ENCODE measurements around the gene LMNTD2.

The LMNTD2 gene

GRCh38 chr11:534396-535209 lies 25.9 kb downstream of the LMNTD2 start:
- H3K9me3 ChIP-seq (ENCODE audit: low read length): no peaks in the 10 kb centered on the region
- peaks cover 11% of the 10 kb centered on the region for H3K36me3 ChIP-seq (ENCODE audit: insufficient read depth, low read length)
- peaks cover 14% of the 10 kb centered on the region for H3K4me1 ChIP-seq (ENCODE audit: insufficient read depth, low read length)
- peaks cover 11 to 27% of the 10 kb centered on the region in 2 donors for H3K27me3 ChIP-seq (ENCODE audit: control insufficient read depth in 1 of 2, insufficient read depth in 2 of 2, low read length in 2 of 2)
- H3K9ac ChIP-seq (ENCODE audit: low read length): peak overlapping the region; percentile 53
- peak overlapping the region; percentile 67 to 85 for H3K4me3 ChIP-seq (ENCODE audit: low read depth in 1 of 2, low read length in 2 of 2)
- H3K27ac ChIP-seq (ENCODE audit: low read depth, low read length): peak overlapping the region; percentile 80

GRCh38 chr11:533586-534395 lies 26.7 kb downstream of the LMNTD2 start:
- Histone ChIP-seq H3K27ac (ENCODE audit: low read depth, low read length) (no peak overlapping the region), H3K4me1 (ENCODE audit: insufficient read depth, low read length) (peaks cover 14% of the 10 kb centered on the region), H3K27me3 (ENCODE audit: control insufficient read depth in 1 of 2, insufficient read depth in 2 of 2, low read length in 2 of 2) (peaks cover 11 to 27% of the 10 kb centered on the region in 2 donors), H3K9me3 (ENCODE audit: low read length) (no peaks in the 10 kb centered on the region), H3K36me3 (ENCODE audit: insufficient read depth, low read length) (peaks cover 11% of the 10 kb centered on the region), H3K9ac (ENCODE audit: low read length) (no peak overlapping the region), H3K4me3 (ENCODE audit: low read depth in 1 of 2, low read length in 2 of 2) (peak overlapping the region; percentile 67 to 85)

- H3K9ac ChIP-seq (ENCODE audit: low read length): no peak overlapping the region
- no peak overlapping the region for H3K4me3 ChIP-seq (ENCODE audit: low read depth in 1 of 2, low read length in 2 of 2)
- peaks cover 11 to 22% of the 10 kb centered on the region in 2 donors for H3K27me3 ChIP-seq (ENCODE audit: control insufficient read depth in 1 of 2, insufficient read depth in 2 of 2, low read length in 2 of 2)
- H3K36me3 ChIP-seq (ENCODE audit: insufficient read depth, low read length): peaks cover 11% of the 10 kb centered on the region
- H3K4me1 ChIP-seq (ENCODE audit: insufficient read depth, low read length): peaks cover 14% of the 10 kb centered on the region
- no peaks in the 10 kb centered on the region for H3K9me3 ChIP-seq (ENCODE audit: low read length)
- no peak overlapping the region for H3K27ac ChIP-seq (ENCODE audit: low read depth, low read length)
Observed at GRCh38 chr11:532986-533585, 27.5 kb downstream of the LMNTD2 start.

GRCh38 chr11:532527-532985 lies 28.0 kb downstream of the LMNTD2 start:
- Histone ChIP-seq H3K4me3 (ENCODE audit: low read depth in 1 of 2, low read length in 2 of 2) (no peak overlapping the region), H3K4me1 (ENCODE audit: insufficient read depth, low read length) (peaks cover 13% of the 10 kb centered on the region), H3K27me3 (ENCODE audit: control insufficient read depth in 1 of 2, insufficient read depth in 2 of 2, low read length in 2 of 2) (peaks cover 7 to 17% of the 10 kb centered on the region in 2 donors)

GRCh38 chr11:531919-532526 lies 28.5 kb downstream of the LMNTD2 start:
- Histone ChIP-seq H3K27me3 (ENCODE audit: control insufficient read depth in 1 of 2, insufficient read depth in 2 of 2, low read length in 2 of 2) (peaks cover 1 to 11% of the 10 kb centered on the region in 2 donors), H3K36me3 (ENCODE audit: insufficient read depth, low read length) (peaks cover 11% of the 10 kb centered on the region), H3K27ac (ENCODE audit: low read depth, low read length) (no peak overlapping the region), H3K9ac (ENCODE audit: low read length) (no peak overlapping the region), H3K9me3 (ENCODE audit: low read length) (no peaks in the 10 kb centered on the region), H3K4me3 (ENCODE audit: low read depth in 1 of 2, low read length in 2 of 2) (no peak overlapping the region), H3K4me1 (ENCODE audit: insufficient read depth, low read length) (peaks cover 8% of the 10 kb centered on the region)

More at GRCh38 chr11:532527-532985, 28.0 kb downstream of the LMNTD2 start:
- Histone ChIP-seq H3K27ac (ENCODE audit: low read depth, low read length) (no peak overlapping the region), H3K36me3 (ENCODE audit: insufficient read depth, low read length) (peaks cover 11% of the 10 kb centered on the region), H3K9ac (ENCODE audit: low read length) (no peak overlapping the region), H3K9me3 (ENCODE audit: low read length) (no peaks in the 10 kb centered on the region)

- no peak overlapping the region for H3K9ac ChIP-seq (ENCODE audit: low read length)
- H3K4me1 ChIP-seq (ENCODE audit: insufficient read depth, low read length): peaks cover 6% of the 10 kb centered on the region
- H3K27ac ChIP-seq (ENCODE audit: low read depth, low read length): no peak overlapping the region
- H3K27me3 ChIP-seq (ENCODE audit: control insufficient read depth in 1 of 2, insufficient read depth in 2 of 2, low read length in 2 of 2): peaks cover 0 to 4% of the 10 kb centered on the region in 2 donors
- H3K4me3 ChIP-seq (ENCODE audit: low read depth in 1 of 2, low read length in 2 of 2): no peak overlapping the region
- peaks cover 11% of the 10 kb centered on the region for H3K36me3 ChIP-seq (ENCODE audit: insufficient read depth, low read length)
- H3K9me3 ChIP-seq (ENCODE audit: low read length): no peaks in the 10 kb centered on the region
Observed at GRCh38 chr11:530960-531831, 29.3 kb downstream of the LMNTD2 start.

- H3K36me3 ChIP-seq (ENCODE audit: insufficient read depth, low read length): peaks cover 11% of the 10 kb centered on the region
- H3K4me1 ChIP-seq (ENCODE audit: insufficient read depth, low read length): peaks cover 6% of the 10 kb centered on the region
- H3K27me3 ChIP-seq (ENCODE audit: control insufficient read depth in 1 of 2, insufficient read depth in 2 of 2, low read length in 2 of 2): no peaks in the 10 kb centered on the region
- no peaks in the 10 kb centered on the region for H3K9me3 ChIP-seq (ENCODE audit: low read length)
- no peak overlapping the region for H3K27ac ChIP-seq (ENCODE audit: low read depth, low read length)
- H3K4me3 ChIP-seq (ENCODE audit: low read depth in 1 of 2, low read length in 2 of 2): no peak overlapping the region
- H3K9ac ChIP-seq (ENCODE audit: low read length): no peak overlapping the region
Observed at GRCh38 chr11:529728-530411, 30.7 kb downstream of the LMNTD2 start.

GRCh38 chr11:528815-529727 lies 31.5 kb downstream of the LMNTD2 start:
- Histone ChIP-seq H3K36me3 (ENCODE audit: insufficient read depth, low read length) (peaks cover 11% of the 10 kb centered on the region), H3K9me3 (ENCODE audit: low read length) (no peaks in the 10 kb centered on the region), H3K4me3 (ENCODE audit: low read depth in 1 of 2, low read length in 2 of 2) (no peak overlapping the region), H3K9ac (ENCODE audit: low read length) (no peak overlapping the region), H3K27me3 (ENCODE audit: control insufficient read depth in 1 of 2, insufficient read depth in 2 of 2, low read length in 2 of 2) (no peaks in the 10 kb centered on the region), H3K27ac (ENCODE audit: low read depth, low read length) (no peak overlapping the region), H3K4me1 (ENCODE audit: insufficient read depth, low read length) (peaks cover under 1% of the 10 kb centered on the region)

- Histone ChIP-seq H3K36me3 (ENCODE audit: insufficient read depth, low read length) (peaks cover 11% of the 10 kb centered on the region), H3K9me3 (ENCODE audit: low read length) (no peaks in the 10 kb centered on the region), H3K4me3 (ENCODE audit: low read depth in 1 of 2, low read length in 2 of 2) (no peak overlapping the region), H3K27ac (ENCODE audit: low read depth, low read length) (no peak overlapping the region), H3K4me1 (ENCODE audit: insufficient read depth, low read length) (no peaks in the 10 kb centered on the region), H3K9ac (ENCODE audit: low read length) (no peak overlapping the region), H3K27me3 (ENCODE audit: control insufficient read depth in 1 of 2, insufficient read depth in 2 of 2, low read length in 2 of 2) (no peaks in the 10 kb centered on the region)
Observed at GRCh38 chr11:528166-528814, 32.2 kb downstream of the LMNTD2 start.

Data from muscle layer of colon (tissue), 2 donors.